ENCODE data around the gene OLFM1.
"Not testable (repeated sequence)": the region's sequence is repeated elsewhere in the genome, so short reads cannot be mapped to it uniquely, and the experiment has no call there.

Gene OLFM1

DNA sequence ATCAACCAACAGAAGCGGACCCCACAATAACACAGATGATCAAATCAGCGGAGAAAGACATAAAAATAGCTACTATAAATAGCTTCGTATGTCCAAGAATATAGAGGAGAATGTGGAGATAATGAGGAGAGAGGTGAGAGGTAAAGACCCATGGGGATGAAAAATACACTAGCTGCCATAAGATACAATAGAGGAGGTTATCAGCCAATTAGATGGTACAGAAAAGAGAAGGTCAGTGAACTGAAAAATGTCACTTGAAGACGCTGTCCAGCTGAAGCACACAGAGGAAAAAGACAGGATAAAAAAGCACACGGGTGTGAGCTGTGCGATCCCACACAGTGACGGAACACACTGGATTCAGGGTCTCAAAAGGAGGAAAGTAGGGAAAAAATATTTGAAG, 73.4 kb downstream of the OLFM1 start:
- DNase-seq (ENCODE audit: low read depth) = no peak
- TF ChIP-seq, protein P1, sequence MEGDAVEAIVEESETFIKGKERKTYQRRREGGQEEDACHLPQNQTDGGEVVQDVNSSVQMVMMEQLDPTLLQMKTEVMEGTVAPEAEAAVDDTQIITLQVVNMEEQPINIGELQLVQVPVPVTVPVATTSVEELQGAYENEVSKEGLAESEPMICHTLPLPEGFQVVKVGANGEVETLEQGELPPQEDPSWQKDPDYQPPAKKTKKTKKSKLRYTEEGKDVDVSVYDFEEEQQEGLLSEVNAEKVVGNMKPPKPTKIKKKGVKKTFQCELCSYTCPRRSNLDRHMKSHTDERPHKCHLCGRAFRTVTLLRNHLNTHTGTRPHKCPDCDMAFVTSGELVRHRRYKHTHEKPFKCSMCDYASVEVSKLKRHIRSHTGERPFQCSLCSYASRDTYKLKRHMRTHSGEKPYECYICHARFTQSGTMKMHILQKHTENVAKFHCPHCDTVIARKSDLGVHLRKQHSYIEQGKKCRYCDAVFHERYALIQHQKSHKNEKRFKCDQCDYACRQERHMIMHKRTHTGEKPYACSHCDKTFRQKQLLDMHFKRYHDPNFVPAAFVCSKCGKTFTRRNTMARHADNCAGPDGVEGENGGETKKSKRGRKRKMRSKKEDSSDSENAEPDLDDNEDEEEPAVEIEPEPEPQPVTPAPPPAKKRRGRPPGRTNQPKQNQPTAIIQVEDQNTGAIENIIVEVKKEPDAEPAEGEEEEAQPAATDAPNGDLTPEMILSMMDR (conservative IDR thresholded peaks at IDR 0.05; ENCODE audit: low read depth, low read length) = no peak
- no peak overlapping the region for H3K4me3 ChIP-seq (ENCODE audit: low read depth, low read length)

DNA sequence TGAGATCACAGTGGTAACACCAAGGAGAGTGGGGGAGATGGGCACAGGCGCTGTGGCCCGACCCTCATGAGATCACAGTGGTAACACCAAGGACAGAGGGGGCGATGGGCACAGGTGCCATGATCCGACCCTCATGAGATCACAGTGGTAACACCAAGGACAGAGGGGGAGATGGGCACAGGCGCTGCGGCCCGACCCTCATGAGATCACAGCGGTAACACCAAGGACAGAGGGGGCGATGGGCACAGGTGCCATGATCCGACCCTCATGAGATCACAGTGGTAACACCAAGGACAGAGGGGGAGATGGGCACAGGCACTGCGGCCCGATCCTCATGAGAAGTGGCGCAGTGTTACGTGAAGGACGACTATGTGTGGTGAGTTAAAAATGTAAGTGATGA, 75.1 kb downstream of the OLFM1 start:
- not testable (repeated sequence) for H3K4me3 ChIP-seq (ENCODE audit: low read depth, low read length); DNase-seq (ENCODE audit: low read depth)

DNA sequence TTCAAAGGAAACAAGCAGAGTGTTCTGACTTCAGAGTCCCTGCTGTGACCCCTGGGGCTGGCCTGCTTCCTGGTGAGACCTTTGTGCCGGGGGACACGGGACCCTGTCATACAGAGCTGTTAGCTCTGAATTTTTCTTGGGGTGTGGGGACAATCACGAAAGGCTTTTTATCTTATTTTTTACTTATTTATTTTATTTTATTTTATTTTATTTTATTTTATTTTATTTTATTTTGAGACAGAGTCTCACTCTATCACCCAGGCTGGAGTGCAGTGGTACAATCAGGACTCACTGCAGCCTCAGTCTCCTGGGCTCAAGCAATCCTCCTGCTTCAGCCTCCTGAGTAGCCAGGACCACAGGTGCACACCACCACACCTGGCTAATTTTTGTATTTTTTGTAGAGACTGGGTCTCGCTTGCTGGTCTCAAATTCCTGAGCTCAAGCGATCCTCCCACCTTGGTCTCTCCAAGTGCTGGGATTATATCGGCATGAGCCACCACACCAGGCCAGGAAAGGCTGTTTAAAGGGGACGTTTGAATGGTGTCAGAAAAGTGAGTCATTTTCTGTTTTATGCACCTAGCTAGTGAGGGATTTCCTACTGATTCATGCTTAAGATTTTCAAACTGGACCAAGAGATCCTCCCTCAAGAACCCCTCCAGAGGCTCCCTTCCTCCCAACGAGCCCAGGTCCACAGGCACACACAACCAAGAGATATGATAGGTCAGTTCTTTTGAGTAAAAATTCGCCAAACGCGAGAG, 75.7 kb downstream of the OLFM1 start:
- no peak for DNase-seq (ENCODE audit: low read depth)
- no peak overlapping the region for H3K4me3 ChIP-seq (ENCODE audit: low read depth, low read length)
- TF ChIP-seq, protein P1 (conservative IDR thresholded peaks at IDR 0.05; ENCODE audit: low read depth, low read length) = no peak

DNA sequence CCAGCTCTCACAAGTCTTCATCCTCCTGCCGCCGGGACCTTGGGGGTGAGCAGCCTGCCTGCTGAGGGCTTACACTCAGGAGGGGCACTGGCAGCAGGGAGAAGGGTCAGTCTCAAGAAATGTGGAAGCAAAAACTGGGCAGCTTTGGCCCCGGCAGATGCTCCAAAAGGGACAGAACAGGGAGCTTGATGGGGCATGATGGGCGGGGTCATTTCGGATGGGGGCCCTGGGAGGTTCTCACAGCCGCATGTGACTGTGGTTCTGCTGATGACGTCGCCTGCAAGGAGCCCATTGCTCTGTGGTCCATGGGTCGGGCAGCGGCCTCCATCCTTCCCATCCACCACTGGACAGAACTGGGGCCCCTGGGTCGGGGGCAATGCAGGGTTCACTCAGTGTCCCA, 76.6 kb downstream of the OLFM1 start:
- DNase-seq (ENCODE audit: low read depth) = no peak
- H3K4me3 ChIP-seq (ENCODE audit: low read depth, low read length) = no peak overlapping the region
- TF ChIP-seq, protein P1 (conservative IDR thresholded peaks at IDR 0.05; ENCODE audit: low read depth, low read length) = no peak

DNA sequence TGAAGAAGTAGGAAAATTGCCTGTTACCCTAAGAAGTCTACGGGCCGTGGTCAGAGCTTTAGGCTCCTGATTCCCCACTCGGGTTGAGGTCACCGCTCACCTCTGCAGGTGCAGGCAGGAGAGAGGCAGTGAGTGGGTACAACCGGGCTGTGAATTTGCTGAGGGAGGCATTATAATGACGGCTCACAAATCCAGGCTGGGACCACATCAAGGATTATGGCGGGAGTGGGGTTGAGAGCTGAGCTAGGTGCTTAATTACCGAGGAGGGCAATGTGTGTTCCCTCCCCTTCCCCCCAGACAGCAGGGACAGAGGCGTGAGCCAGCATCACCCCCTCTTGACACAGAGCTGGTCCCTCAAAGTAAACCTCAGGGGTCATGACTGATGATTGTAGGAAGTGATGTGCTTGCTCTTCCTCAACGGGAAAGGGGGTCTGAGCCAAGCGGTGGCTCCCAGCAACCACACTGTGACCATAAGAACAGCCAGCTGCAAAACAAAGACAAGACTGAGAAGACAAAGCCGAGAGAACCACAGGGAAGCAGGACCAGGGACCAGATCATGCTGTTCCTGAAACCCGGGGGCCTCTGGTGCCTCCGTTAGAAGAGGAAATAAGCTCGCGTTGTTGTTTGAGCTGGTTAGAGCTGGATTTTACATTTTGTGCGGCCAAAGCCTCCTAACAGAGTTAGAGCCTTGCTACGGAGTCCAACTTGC, 77.7 kb downstream of the OLFM1 start:
- TF ChIP-seq, protein P1 (conservative IDR thresholded peaks at IDR 0.05; ENCODE audit: low read depth, low read length) = no peak
- no peak overlapping the region for H3K4me3 ChIP-seq (ENCODE audit: low read depth, low read length)
- DNase-seq (ENCODE audit: low read depth) = no peak

DNA sequence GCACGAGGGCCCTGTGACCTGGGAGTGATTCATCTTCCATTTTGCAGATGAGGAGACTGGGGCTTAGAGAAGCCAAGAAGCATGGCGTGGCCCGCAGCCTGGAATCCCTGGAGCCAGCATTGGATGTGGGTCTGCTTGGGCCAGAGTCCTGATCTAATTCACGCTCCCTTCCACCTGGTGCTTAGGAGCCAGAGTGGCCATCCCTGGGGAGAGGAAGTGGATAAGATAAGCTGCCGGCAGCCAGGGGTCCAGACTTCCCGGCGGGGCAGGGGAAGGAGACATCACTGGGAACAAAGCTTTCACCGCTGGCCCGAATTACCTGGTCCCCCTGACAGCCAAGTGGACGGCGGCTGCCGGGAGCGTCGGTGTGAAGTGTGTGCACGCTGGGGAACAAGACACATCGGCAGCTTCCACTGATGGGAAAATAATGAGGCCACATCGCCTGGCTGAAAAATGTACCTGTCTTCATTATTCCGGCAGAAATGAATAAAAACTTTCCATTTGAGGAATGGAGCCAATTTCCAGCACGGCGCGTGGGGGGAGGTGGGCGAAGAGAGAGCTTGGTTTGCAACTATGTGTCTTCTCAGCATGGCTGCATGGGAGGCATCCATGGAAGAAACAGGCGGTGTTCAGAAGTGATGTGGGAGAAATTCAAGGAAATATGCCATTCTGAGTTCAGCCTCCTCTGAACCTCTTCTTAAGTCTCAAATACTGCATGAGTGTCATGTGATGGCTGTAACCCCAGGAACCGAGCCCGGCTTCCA, 78.5 kb downstream of the OLFM1 start:
- no peak for DNase-seq (ENCODE audit: low read depth)
- TF ChIP-seq, protein P1 (conservative IDR thresholded peaks at IDR 0.05; ENCODE audit: low read depth, low read length) = no peak
- no peak overlapping the region for H3K4me3 ChIP-seq (ENCODE audit: low read depth, low read length)

DNA sequence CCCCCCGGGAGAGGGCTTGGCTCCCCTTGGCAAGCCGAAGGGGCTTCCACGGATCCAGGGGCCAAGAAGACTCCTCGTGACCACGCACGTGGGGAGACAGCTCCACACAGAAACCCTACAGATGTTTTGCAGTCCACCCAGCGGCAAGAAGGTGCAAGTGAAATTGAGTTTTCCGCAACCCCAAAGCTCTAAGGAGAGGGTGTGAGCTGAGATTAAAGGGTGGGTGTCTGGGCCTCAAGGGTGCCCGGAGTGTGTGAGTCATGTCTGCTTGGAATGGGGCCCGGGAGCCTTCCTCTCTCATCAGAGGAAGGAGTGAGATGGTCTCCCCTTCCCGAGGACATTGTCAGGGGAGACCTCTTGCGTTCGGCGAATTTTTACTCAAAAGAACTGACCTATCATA, 79.1 kb downstream of the OLFM1 start:
- TF ChIP-seq, protein P1 (conservative IDR thresholded peaks at IDR 0.05; ENCODE audit: low read depth, low read length) = no peak
- no peak overlapping the region for H3K4me3 ChIP-seq (ENCODE audit: low read depth, low read length)
- DNase-seq (ENCODE audit: low read depth) = no peak
